Smooth muscle cell (in vitro differentiated cells): Measurements from ENCODE around the gene ABCA2. TPM values are rescaled to one million over a fixed set of nuclear protein-coding genes. Genes with fewer than 3 reads are reported as not detected.

Source experiments
- DNase-seq: peaks from one replicate; lab custom pipeline; 2025; ENCODE audit not compliant: unreplicated experiment; lab: John Stamatoyannopoulos, UW
- H2AFZ ChIP-seq: fragments of 200-600 bp; sonication (generic); 2 replicates; pipeline ENCODE4 v1.6.0; 2016; ENCODE audit warnings: antibody characterized with exemption, low read depth, mild to moderate bottlenecking
- H3F3A ChIP-seq: fragments of 200-600 bp; sonication (generic); 2 replicates; pipeline ENCODE4 v1.6.0; 2017; ENCODE audit warnings: antibody characterized with exemption, low read depth
- H3K27ac ChIP-seq: fragments of 200-600 bp; sonication (generic); 2 replicates; pipeline ENCODE4 v1.5.1; 2016; ENCODE audit warnings: low read depth, mild to moderate bottlenecking
- H3K27me3 ChIP-seq: fragments of 200-600 bp; sonication (generic); 2 replicates; pipeline ENCODE4 v1.6.1; 2016; ENCODE audit warnings: low read depth, mild to moderate bottlenecking
- H3K36me3 ChIP-seq: fragments of 200-600 bp; sonication (generic); 2 replicates; pipeline ENCODE4 v1.5.1; 2016; ENCODE audit warnings: low read depth
- H3K4me1 ChIP-seq: fragments of 200-600 bp; sonication (generic); 2 replicates; pipeline ENCODE4 v1.5.1; 2016; ENCODE audit warnings: low read depth
- H3K4me2 ChIP-seq: fragments of 200-600 bp; sonication (generic); 2 replicates; pipeline ENCODE4 v1.6.0; 2016; ENCODE audit warnings: mild to moderate bottlenecking
- H3K4me3 ChIP-seq: fragments of 200-600 bp; sonication (generic); 2 replicates; pipeline ENCODE4 v1.5.1; 2016; ENCODE audit warnings: mild to moderate bottlenecking
- H3K79me2 ChIP-seq: fragments of 200-600 bp; sonication (generic); 2 replicates; pipeline ENCODE4 v1.6.0; 2016; ENCODE audit warnings: low read depth, mild to moderate bottlenecking
- H3K9ac ChIP-seq: fragments of 200-600 bp; sonication (generic); 2 replicates; pipeline ENCODE4 v1.6.0; 2016; ENCODE audit warnings: low read depth
- H3K9me3 ChIP-seq: fragments of 200-600 bp; sonication (generic); replicated peaks from 2 replicates; pipeline ENCODE4 v1.5.1; 2016; ENCODE audit warnings: low read depth
- H4K20me1 ChIP-seq: fragments of 200-600 bp; sonication (generic); 2 replicates; pipeline ENCODE4 v1.6.0; 2016; ENCODE audit warnings: low read depth
- WGBS: methylation state at CpG from one replicate; pipeline ENCODE4 v1.1.7; 2016; ENCODE audit warnings: low lambda C conversion rate; 5-methylcytosine and 5-hydroxymethylcytosine counted together
- polyA plus RNA-seq: library from polyadenylated mRNA; unstranded; fragments of >200 nt; fragmentation: Nextera tagmentation; extraction: Ambion mirVana; gene quantifications from 2 replicates; pipeline ENCODE4 v1.2.1, GENCODE V29; 2016
- total RNA-seq: library from RNA; depleted of rRNA; stranded (reverse); fragments of >200 nt; gene quantifications from 2 replicates; pipeline ENCODE4 v1.2.3, GENCODE V29; 2014
- TF ChIP-seq, protein P1 (sequence below): fragments of 200-600 bp; sonication (generic); IDR thresholded peaks from 2 replicates; pipeline ENCODE4 v1.5.1; 2017; ENCODE audit warnings: borderline replicate concordance, mild to moderate bottlenecking, antibody characterized with exemption; ENCODE audit not compliant: insufficient read depth, poor library complexity, severe bottlenecking

The ABCA2 gene
- total and polyA plus RNA-seq, 2 experiments from 2014 or later: 15.9 to 26.2 TPM

DNA sequence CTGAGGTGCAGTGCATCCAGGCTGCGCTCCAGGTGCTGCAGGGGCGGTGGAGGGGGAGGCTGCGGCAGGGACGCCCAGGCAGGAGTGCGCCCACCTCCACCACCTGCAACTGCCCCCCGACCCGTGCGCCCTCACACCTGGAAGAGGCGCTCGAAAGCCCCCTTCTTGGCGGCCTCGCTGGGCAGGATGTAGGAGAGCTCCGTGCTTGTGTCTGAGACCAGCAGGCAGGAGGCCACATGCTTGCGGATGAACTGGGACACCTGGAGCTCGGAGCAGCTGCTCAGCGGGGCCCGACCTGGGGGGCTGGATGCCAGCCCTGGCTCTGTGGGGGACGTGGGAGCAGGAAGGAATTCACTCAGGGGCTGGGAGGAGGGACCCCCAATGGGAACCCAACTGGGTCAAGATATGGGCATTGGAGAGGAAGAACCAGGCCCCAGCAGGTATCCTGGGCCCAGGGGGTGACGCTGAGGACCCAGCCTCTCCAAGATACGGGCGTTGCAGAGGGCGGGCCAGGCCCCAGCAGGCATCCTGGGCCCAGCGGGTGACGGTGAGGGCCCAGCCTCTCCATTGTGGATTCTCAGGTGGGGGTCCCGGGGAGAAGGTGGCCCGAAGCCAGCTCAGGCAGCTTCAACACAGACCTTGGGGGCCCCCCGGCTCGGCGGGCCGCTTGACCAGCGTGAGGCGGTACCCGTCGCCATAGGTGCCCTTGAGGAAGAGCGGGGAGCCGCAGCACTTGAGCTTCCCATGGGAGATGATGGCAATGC, 13.1 kb downstream of the ABCA2 start:
- Histone ChIP-seq H3K79me2 (no peaks in the 10 kb centered on the region), H3K9me3 (no peaks in the 10 kb centered on the region), H3K4me3 (no peak overlapping the region), H2AFZ (no peak overlapping the region), H3K27me3 (no peaks in the 10 kb centered on the region), H3K4me1 (no peaks in the 10 kb centered on the region), H3K9ac (no peak overlapping the region), H4K20me1 (no peaks in the 10 kb centered on the region), H3K4me2 (no peak overlapping the region), H3F3A (no peaks in the 10 kb centered on the region), H3K36me3 (no peaks in the 10 kb centered on the region), H3K27ac (no peak overlapping the region)
- no peak for DNase-seq
- 98% methylated on average over 36 of the region's 36 CpGs for WGBS
- TF ChIP-seq, protein P1, sequence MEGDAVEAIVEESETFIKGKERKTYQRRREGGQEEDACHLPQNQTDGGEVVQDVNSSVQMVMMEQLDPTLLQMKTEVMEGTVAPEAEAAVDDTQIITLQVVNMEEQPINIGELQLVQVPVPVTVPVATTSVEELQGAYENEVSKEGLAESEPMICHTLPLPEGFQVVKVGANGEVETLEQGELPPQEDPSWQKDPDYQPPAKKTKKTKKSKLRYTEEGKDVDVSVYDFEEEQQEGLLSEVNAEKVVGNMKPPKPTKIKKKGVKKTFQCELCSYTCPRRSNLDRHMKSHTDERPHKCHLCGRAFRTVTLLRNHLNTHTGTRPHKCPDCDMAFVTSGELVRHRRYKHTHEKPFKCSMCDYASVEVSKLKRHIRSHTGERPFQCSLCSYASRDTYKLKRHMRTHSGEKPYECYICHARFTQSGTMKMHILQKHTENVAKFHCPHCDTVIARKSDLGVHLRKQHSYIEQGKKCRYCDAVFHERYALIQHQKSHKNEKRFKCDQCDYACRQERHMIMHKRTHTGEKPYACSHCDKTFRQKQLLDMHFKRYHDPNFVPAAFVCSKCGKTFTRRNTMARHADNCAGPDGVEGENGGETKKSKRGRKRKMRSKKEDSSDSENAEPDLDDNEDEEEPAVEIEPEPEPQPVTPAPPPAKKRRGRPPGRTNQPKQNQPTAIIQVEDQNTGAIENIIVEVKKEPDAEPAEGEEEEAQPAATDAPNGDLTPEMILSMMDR: no peak

DNA sequence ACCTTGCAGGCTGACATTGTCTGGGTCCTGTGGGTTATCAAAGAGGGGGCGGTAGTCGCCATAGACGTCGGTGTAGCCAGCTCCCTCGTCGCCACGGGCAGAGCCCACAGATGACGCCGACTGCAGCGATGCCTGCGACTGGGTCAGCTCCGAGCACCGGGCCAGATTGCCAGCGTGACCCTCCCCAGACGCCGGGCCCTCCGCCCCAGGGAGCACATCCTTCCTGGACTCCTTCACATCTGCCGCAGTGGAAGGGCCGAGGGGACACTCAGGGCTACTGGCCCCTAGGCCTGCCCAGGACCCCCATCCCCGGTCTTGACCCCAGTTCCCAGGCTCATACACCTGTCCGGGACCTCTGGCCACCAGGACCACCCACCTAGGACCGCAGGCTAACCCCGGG, 13.9 kb downstream of the ABCA2 start:
- H3K36me3 ChIP-seq: no peaks in the 10 kb centered on the region
- H3K79me2 ChIP-seq: no peaks in the 10 kb centered on the region
- H3K9ac ChIP-seq: no peak overlapping the region
- H2AFZ ChIP-seq: no peak overlapping the region
- no peaks in the 10 kb centered on the region for H4K20me1 ChIP-seq
- no peaks in the 10 kb centered on the region for H3K4me1 ChIP-seq
- no peaks in the 10 kb centered on the region for H3K9me3 ChIP-seq
- no peaks in the 10 kb centered on the region for H3K27me3 ChIP-seq
- H3K4me3 ChIP-seq: no peak overlapping the region
- DNase-seq: no peak
- H3K27ac ChIP-seq: no peak overlapping the region
- H3K4me2 ChIP-seq: no peak overlapping the region
- 94% methylated on average over 23 of the region's 23 CpGs for WGBS
- no peaks in the 10 kb centered on the region for H3F3A ChIP-seq
- TF ChIP-seq, protein P1: no peak

DNA sequence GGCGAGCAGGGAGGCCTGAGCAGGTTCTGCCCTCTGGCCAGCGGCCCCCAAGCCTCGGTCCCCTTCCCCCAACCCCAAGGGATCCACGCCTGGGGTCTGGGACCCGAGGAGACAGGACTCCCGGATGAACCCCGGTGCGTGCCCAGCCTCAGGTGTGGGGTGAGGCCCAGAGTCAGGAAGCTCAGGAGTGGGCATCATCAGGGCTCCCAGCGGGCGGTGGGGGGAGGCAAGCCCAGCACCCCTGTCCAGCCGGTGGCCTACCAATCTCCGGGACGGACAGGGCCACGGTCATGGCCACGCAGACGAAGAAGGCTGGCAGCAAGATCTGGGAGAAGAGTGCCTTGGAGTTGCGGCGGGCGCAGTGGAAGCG, 14.5 kb downstream of the ABCA2 start:
- Histone ChIP-seq H3K27ac (no peak overlapping the region), H3K9me3 (no peaks in the 10 kb centered on the region), H3K4me1 (no peaks in the 10 kb centered on the region), H3K9ac (no peak overlapping the region), H3K4me2 (no peak overlapping the region), H3K27me3 (no peaks in the 10 kb centered on the region), H3F3A (no peaks in the 10 kb centered on the region), H3K4me3 (no peak overlapping the region), H2AFZ (no peak overlapping the region), H4K20me1 (no peaks in the 10 kb centered on the region), H3K79me2 (no peaks in the 10 kb centered on the region), H3K36me3 (no peaks in the 10 kb centered on the region)
- DNase-seq: no peak
- TF ChIP-seq, protein P1: no peak
- 95% methylated on average over 19 of the region's 20 CpGs for WGBS
